Thyroid gland (tissue), 4 donors: ENCODE data around the gene TOLLIP.

Experiments
- POLR2A ChIP-seq, 2 donors: fragments of 450-650 bp; IDR thresholded peaks; one replicate each; pipeline ENCODE4 v1.6.1; 2017; ENCODE audit warnings: antibody characterized with exemption in 2 of 2, mild to moderate bottlenecking in 2 of 2, moderate library complexity in 1 of 2
- TF ChIP-seq, protein P1 (sequence below), 6 experiments: fragments of 200-600 bp in 3 of 6; fragments of 450-650 bp in 3 of 6; sonication (generic) in 3 of 6; IDR thresholded peaks; one replicate each; pipeline ENCODE4 v1.5.1; 2016 to 2019; ENCODE audit warnings: antibody characterized with exemption in 6 of 6, mild to moderate bottlenecking in 2 of 6, inconsistent platforms in 1 of 6, moderate library complexity in 1 of 6

- TF ChIP-seq, protein P1, sequence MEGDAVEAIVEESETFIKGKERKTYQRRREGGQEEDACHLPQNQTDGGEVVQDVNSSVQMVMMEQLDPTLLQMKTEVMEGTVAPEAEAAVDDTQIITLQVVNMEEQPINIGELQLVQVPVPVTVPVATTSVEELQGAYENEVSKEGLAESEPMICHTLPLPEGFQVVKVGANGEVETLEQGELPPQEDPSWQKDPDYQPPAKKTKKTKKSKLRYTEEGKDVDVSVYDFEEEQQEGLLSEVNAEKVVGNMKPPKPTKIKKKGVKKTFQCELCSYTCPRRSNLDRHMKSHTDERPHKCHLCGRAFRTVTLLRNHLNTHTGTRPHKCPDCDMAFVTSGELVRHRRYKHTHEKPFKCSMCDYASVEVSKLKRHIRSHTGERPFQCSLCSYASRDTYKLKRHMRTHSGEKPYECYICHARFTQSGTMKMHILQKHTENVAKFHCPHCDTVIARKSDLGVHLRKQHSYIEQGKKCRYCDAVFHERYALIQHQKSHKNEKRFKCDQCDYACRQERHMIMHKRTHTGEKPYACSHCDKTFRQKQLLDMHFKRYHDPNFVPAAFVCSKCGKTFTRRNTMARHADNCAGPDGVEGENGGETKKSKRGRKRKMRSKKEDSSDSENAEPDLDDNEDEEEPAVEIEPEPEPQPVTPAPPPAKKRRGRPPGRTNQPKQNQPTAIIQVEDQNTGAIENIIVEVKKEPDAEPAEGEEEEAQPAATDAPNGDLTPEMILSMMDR (IDR thresholded peaks at IDR 0.05), result no peak
- TF ChIP-seq POLR2A (IDR thresholded peaks at IDR 0.05), result no peak
Measured at GRCh38 chr11:1224491-1225385, 84.7 kb downstream of the TOLLIP start.
